Metanephros (tissue), 2 donors: ENCODE results near the gene VAMP8. TPM values are rescaled to one million over a fixed set of nuclear protein-coding genes. Genes with fewer than 3 reads are reported as not detected.

Source experiments
- small RNA-seq: library from RNA; depleted of rRNA; stranded (forward); fragments of <200 nt; gene quantifications from one replicate; pipeline ENCODE3, GENCODE V24; 2014; ENCODE audit warnings: low replicate concordance
- total RNA-seq: library from RNA; depleted of rRNA; stranded (reverse); fragments of >200 nt; gene quantifications from one replicate; pipeline ENCODE4 v1.2.3, GENCODE V29; 2014

The VAMP8 gene
- 37.7 TPM for total RNA-seq

DNA sequence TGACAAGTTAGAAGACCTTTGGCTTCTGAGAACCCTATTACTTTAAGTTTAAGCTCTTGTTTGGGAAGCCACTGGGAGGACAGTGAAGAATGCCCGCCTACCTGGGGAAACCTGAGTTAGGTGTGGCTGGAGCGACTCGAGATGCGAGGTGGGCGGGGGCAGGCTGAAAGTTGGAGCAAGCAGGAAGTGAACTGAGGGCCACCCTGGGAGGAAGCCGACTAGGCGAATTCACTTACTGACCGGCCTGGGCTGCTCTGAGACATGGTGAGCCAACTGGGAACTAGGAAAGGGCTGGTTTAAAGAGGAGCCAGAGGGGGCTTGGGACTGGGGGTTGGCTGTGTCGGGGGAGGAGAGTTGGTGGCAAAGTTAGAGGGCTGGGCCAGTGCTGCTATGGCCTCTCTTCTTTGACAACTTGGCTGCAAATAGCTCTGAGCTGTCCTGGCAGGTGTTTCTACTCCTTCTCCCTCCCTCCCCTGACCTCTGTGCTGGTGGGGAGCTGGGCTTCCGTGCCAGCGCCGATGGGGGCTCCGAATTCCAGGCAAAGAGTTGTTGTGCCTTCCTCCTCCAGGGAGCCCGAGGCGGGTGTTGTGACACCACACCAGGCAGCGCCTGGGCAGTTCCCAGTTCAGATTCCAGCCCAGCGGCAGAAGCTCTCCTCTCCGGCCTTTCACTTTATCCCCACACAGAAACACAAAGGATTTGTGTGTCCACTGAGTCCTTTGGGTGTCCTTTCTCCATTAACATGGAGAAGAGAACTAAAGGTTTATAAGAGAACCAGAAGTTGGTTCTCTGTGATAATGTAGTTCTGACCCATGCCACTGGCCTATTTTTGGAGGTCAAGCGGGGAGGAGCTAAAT lies at the start of gene VAMP8:
TSS of gene VAMP8 (plus strand) at position 201 of the 857 bp plus-strand sequence. CDS start at position 262, 61 bp downstream.

DNA sequence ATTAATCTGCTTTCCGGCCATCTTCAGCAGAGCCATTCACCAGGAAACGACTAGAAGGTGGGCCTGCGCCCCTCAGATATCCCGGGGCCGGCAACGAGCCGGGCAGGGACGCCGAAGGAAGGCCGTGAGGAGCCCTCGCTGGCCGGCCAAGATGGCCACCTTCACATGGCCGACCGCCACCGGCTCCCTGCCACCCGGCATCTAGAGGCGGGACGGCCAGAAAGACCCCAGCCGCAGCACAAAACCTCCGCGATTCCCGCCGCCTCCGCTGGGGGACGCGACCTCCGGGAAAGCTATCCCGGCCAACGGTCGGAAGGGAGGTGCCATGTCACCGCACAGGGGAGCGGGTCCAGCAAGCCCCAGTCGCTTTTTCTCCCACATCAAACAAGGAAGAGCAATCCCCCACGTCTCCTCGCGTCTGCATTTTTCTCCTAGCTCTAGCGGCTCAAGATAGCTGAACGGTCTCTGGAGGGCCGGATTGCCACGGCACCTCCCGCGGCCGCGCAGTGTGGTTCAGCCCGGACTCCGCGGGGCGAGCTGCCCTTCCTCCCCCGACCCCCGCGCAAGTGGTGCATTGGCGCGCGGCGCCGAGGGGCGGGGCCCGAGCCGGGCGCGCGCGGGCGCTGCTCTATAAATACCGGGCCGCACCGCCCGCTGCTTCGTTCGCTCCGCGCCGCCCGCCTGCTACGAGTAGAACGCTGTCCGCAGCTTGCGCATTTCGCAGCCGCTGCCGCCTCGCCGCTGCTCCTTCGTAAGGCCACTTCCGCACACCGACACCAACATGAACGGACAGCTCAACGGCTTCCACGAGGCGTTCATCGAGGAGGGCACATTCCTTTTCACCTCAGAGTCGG lies 38.7 kb upstream of the VAMP8 start, which contains the start of gene MAT2A:
TSS of gene MAT2A (plus strand) at position 662 of the 854 bp plus-strand sequence. CDS start at position 782, 120 bp downstream.

DNA sequence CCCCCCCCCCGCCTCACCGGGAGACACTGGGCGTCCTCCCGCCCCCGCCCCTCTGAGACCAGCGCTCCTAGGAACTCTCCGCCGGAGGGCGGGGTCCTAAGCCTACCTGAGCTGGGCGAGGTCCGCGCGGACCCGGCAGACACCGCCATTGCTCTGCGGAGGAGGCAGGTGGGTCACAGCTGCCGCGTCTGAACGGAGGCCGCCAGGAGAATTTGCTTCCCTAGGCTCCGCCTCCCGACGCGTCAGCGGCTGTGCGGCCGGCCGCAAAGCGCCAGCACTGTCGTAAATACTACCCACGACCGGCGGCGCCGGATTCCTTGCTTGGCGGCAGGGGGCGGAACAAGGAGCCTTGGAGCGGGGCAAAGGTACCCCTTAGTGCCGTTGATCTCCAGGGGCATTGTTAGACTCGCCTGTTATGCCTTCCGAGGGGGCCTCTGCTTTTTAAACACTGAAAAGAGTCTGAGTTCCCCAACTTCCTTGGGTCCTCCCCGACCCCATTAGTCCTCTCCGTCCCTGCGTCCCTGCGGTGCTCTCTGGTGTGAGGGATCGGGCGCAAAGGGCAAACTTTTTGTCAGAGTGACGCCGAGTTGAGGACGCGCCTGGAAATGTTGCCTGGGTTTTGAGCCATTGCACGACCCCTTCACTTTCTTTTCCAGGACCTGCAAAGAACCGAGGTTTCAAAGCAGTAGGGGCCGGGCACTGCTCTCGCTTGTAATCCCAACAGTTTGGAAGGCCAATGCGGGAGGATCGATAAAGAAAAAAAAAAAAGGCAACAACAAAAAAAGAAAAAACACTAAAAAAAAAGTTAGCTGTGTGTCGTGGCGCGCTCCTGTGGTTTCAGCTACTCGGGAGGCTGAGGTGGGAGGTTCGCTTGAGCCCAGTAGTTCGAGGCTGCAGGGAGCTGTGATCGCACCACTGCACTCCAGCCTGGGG lies 15.8 kb upstream of the VAMP8 start, which contains the start of gene GGCX:
TSS of gene GGCX (minus strand) at position 214 of the 933 bp plus-strand sequence. CDS start at position 149, 65 bp downstream.

DNA sequence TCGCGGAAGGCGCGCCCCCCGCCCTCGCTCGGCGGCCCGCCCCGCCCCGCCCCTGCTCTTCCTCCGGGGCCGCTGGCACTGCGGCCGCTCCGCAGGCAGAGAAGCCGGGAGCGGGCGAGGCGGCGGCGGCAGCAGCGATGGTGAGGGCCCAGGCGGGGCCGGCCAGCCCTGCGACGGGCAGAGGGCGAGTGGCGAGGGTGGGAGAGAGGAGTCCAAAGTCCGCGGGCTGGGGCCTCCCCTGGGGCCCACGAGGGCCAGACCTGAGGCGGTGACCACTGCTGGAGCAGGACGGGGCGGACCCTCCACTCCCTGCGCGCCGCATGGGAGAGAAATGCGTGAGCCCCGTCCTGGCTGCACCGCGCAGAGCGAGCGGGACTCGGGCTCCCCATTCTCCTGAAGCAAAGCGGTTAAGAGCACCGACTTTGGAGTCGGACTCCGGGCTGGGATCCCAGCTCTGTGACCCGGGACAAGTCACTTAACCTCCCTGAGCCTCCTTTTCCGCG lies 7.0 kb downstream of the VAMP8 start, which contains the start of gene VAMP5:
TSS of gene VAMP5 (plus strand) at position 78 of the 503 bp plus-strand sequence. CDS start at position 138, 60 bp downstream.

DNA sequence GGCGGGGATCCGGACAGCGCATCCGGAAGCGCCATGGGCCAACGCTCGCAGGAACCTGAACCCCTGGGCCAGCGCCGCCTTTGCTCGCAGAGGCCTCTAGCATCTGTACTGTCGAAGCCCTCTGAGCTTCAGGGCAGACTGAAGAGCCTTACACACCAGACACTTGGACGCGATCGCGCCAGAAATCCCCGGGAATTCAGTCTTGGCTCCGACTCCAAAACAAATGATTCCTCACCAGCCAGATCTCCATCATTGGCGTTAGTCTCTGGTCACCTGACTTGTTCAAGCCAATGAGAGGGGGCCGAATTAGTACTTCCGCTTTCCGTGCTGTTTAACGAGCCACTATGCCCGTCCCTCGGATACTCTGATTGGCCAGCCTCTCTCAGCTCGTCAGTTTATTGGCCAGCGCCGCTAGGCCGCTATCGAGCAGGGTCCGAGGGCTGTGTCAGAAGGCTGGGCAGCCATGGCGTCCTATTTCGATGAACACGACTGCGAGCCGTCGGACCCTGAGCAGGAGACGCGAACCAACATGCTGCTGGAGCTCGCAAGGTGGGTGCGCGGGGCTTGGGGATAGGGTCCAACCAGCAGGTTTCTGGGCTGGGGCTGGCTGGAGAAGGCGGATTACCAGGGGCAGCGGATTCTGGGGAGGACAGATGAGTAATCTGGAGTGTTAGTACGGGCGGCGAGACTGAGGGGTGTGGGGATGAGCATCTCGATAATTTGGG lies 18.1 kb downstream of the VAMP8 start, which contains the start of gene RNF181:
TSS of gene RNF181 (plus strand) at position 445 of the 725 bp plus-strand sequence. CDS start at position 464, 19 bp downstream.

DNA sequence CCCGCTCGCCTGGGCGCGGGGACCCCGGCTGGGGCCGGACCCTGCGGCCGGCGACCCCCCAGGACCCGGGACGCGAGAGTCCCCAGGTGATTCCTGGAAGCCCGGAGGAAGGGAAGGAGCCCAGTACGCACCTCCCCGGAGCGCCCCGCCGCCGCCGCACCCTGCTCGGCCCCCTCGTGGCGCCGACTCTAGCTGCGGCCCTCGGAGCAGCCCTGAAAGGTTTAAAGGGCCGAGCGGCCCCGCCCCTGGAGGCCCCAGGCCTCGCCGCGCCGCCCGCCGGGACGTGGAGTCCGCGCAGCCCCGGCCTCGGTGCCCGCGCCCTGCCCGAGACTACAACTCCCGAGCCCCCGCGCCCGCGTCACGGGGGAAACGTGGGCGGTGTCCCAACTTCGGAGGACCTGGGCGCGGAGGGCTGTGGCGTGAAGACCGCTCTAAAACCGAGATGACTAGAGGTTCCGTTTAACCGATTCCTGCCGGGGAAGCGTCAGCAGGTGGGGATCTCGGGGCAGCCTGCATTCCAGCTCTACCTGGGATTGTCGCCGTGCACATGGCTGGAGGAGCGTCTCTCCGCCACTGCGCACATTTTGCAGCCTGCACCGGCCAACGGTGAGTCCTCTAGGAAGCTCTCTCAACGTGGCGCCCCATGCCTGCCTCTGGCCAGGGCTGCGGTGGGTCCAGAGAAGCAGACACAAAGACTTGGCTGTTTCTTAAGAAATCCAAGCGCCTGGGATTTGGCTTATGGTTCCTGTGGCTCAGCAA lies 25.3 kb downstream of the VAMP8 start, which contains the start of gene TMEM150A:
TSS of gene TMEM150A (minus strand) at position 223 of the 759 bp plus-strand sequence. CDS start 750 bp downstream, outside the sequence.

DNA sequence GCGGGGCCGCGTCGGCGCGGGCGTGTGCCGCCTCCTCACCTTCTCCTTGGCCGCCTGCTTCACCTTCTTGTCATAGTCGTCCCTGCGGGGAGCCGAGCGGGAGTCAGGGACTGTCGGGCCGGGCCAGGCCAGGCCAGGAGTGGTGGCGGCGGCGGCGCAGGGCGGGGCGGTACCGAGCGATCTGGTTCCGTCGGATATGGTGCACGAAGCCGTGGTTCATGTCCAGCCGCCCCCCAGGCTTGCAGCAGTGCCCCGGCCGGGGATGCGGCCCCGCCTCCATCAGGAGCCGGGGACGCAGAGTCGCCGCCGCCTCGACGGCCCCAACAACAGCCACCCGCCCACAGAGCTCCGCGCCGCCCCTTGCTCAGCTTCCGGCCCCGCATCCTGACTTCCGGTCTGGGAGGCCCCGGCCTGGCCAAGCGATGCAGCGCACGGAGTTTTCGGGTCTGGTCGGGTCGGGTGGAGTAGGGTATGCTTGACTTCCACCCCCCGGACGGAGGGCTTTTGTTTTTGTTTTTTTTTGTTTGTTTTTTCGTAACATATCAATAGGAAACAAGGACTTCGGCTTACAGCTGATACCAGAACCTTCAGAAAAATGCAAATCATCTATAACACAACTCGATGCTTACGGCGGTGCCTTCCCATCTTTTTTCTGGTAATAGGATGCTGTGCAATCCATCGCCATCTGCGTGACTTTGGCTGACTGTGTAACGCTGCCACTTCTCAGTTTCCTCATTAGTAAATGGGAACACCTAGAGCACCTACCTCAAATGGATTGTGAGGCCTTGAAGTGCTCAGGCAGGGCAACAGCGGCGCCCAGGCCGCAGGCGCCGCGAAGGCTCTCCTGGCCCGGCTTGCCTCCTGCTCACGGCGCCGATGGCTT lies 34.6 kb downstream of the VAMP8 start, which contains the start of gene C2orf68:
TSS of gene C2orf68 (minus strand) at position 362 of the 883 bp plus-strand sequence. CDS start at position 280, 82 bp downstream.

Small RNA genes within 50 kb of the gene (small RNA-seq; reads per million reads assigned to genes)
- gene RN7SL126P, result not detected

Other genes with a start within 250 kb of the VAMP8 start
- gene TGOLN2, start 249.6 kb upstream of the VAMP8 start, total RNA-seq, result 96.7 TPM
- gene RETSAT, start 223.1 kb upstream of the VAMP8 start, total RNA-seq, result 26.1 TPM
- 25.7 TPM for gene ELMOD3, start 222.8 kb upstream of the VAMP8 start, total RNA-seq
- 86.4 TPM for gene CAPG, start 167.2 kb upstream of the VAMP8 start, total RNA-seq
- gene SH2D6, start 158.9 kb upstream of the VAMP8 start, total RNA-seq, result 0.99 TPM
- gene MAT2A, start 38.4 kb upstream of the VAMP8 start, total RNA-seq, result 129 TPM
- gene GGCX, start 16.1 kb upstream of the VAMP8 start, total RNA-seq, result 43.0 TPM
- 11.3 TPM for gene VAMP5, start 6.8 kb downstream of the VAMP8 start, total RNA-seq
- 111 TPM for gene RNF181, start 18.2 kb downstream of the VAMP8 start, total RNA-seq
- 20.2 TPM for gene TMEM150A, start 25.1 kb downstream of the VAMP8 start, total RNA-seq
- 57.6 TPM for gene C2orf68, start 34.5 kb downstream of the VAMP8 start, total RNA-seq
- gene USP39, start 38.6 kb downstream of the VAMP8 start, total RNA-seq, result 45.4 TPM
- gene SFTPB, start 90.6 kb downstream of the VAMP8 start, total RNA-seq, result 1.7 TPM
- not detected for gene GNLY, start 116.8 kb downstream of the VAMP8 start, total RNA-seq
- gene ATOH8, start 176.4 kb downstream of the VAMP8 start, total RNA-seq, result 24.5 TPM